DND-41 (cell line): Measurements from ENCODE around the gene CIITA.

Experiments
- ATAC-seq: fragments of 200-7000 bp; cut with Tn5 transposase; 3 replicates; pipeline ENCODE4 v1.9.1; 2021; ENCODE audit warnings: low read depth; ENCODE audit not compliant: insufficient read depth
- DNase-seq: peaks from one replicate; pipeline ENCODE4 v3.0.0-alpha.2; 2020
- H2AFZ ChIP-seq: 2 replicates; pipeline ENCODE4 v1.6.0; 2012; ENCODE audit warnings: low read depth, low read length
- H3K27ac ChIP-seq: 2 replicates; pipeline ENCODE4 v1.5.1; 2012; ENCODE audit warnings: low read length, inconsistent platforms
- H3K27me3 ChIP-seq: fragments of 200-600 bp; sonication (generic); 2 replicates; pipeline ENCODE4 v1.6.0; 2012; ENCODE audit warnings: low read length, mild to moderate bottlenecking, inconsistent platforms; ENCODE audit not compliant: insufficient read depth, poor library complexity
- H3K36me3 ChIP-seq: 2 replicates; pipeline ENCODE4 v1.5.1; 2012; ENCODE audit warnings: low read length, inconsistent platforms; ENCODE audit not compliant: insufficient read depth
- H3K4me1 ChIP-seq: 2 replicates; pipeline ENCODE4 v1.5.1; 2012; ENCODE audit warnings: mild to moderate bottlenecking, low read length; ENCODE audit not compliant: insufficient read depth
- H3K4me2 ChIP-seq: 2 replicates; pipeline ENCODE4 v1.6.0; 2012; ENCODE audit warnings: mild to moderate bottlenecking, moderate library complexity, low read length, inconsistent platforms; ENCODE audit not compliant: insufficient read depth
- H3K4me3 ChIP-seq, 2 experiments: fragments of 200-600 bp in 1 of 2; shearing (Covaris generic) in 1 of 2; 2 replicates each; pipeline ENCODE4 v1.5.1; 2012 to 2016; ENCODE audit warnings: inconsistent platforms in 2 of 2, low read length in 2 of 2, mild to moderate bottlenecking in 2 of 2, low read depth in 1 of 2, moderate library complexity in 1 of 2
- H3K79me2 ChIP-seq: 2 replicates; pipeline ENCODE4 v1.6.0; 2012; ENCODE audit warnings: low read length, inconsistent platforms; ENCODE audit not compliant: insufficient read depth
- H3K9ac ChIP-seq: 2 replicates; pipeline ENCODE4 v1.6.0; 2012; ENCODE audit warnings: low read depth, mild to moderate bottlenecking, inconsistent platforms, low read length, moderate library complexity
- H3K9me3 ChIP-seq: 2 replicates; pipeline ENCODE4 v1.5.1; 2012; ENCODE audit warnings: low read length, moderate library complexity, mild to moderate bottlenecking, inconsistent platforms; ENCODE audit not compliant: insufficient read depth, severe bottlenecking
- H4K20me1 ChIP-seq: 2 replicates; pipeline ENCODE4 v1.6.0; 2012; ENCODE audit warnings: low read length; ENCODE audit not compliant: insufficient read depth
- EZH2 ChIP-seq: IDR thresholded peaks from 3 replicates; pipeline ENCODE4 v1.6.1; 2012; ENCODE audit warnings: borderline replicate concordance, low read depth, mild to moderate bottlenecking, moderate library complexity, low read length, inconsistent platforms; ENCODE audit not compliant: severe bottlenecking
- TF ChIP-seq, protein P1 (sequence below): IDR thresholded peaks from 2 replicates; pipeline ENCODE4 v1.5.1; 2012; ENCODE audit warnings: borderline replicate concordance, low read length, moderate library complexity, mild to moderate bottlenecking; ENCODE audit not compliant: poor library complexity, severe bottlenecking; ENCODE audit errors: extremely low read depth

The CIITA gene

DNA sequence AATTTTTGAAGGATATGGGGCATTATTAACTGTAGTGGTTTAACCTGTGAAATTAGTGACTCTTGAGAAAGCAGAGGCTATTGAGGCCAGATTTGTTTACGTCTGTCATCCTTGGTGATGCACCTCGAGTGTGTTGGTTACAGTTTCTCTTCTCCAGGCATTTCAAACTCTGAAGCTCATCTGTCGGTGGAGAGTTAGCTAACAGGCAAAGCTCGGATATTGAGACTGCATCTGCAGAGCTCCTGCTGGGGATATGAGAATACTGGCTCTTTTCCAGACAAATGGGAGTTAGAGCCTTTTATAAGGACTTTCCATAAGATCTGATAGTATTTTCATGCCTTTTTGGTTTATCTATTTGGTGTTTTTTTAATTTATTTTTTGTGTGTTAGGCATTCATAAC, 74.0 kb downstream of the CIITA start:
- no peak for DNase-seq

DNA sequence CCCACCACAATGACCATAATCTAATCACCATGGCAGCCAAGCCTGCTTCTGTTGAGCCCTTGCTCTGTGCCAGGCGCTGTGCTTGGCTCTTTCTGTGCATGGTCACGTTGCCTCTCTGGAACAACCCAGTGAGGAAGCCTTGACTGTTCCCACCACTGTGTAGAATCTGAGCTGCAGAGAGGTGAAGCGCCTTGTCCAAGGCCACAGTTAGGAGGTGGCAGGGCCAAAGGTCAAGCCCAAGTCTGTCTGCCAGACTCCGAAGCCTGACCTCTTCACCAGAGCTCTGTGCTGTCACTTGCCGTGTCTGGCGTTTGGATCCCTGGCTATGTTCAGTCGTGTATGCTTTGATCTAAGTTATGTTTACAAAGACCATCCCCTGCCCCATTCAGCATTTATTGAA, 77.9 kb downstream of the CIITA start:
- peaks cover 3% of the 10 kb centered on the region for H3K4me1 ChIP-seq
- H3K79me2 ChIP-seq = peaks cover 56% of the 10 kb centered on the region
- H3K27me3 ChIP-seq = no peaks in the 10 kb centered on the region
- no peak overlapping the region for H3K9ac ChIP-seq
- H3K36me3 ChIP-seq = peaks cover 24% of the 10 kb centered on the region
- DNase-seq (no peak), ATAC-seq (no peak)
- no peak overlapping the region for H3K27ac ChIP-seq
- no peak overlapping the region for H3K4me3 ChIP-seq
- peaks cover 42% of the 10 kb centered on the region for H4K20me1 ChIP-seq
- TF ChIP-seq EZH2 = no peak
- TF ChIP-seq, protein P1, sequence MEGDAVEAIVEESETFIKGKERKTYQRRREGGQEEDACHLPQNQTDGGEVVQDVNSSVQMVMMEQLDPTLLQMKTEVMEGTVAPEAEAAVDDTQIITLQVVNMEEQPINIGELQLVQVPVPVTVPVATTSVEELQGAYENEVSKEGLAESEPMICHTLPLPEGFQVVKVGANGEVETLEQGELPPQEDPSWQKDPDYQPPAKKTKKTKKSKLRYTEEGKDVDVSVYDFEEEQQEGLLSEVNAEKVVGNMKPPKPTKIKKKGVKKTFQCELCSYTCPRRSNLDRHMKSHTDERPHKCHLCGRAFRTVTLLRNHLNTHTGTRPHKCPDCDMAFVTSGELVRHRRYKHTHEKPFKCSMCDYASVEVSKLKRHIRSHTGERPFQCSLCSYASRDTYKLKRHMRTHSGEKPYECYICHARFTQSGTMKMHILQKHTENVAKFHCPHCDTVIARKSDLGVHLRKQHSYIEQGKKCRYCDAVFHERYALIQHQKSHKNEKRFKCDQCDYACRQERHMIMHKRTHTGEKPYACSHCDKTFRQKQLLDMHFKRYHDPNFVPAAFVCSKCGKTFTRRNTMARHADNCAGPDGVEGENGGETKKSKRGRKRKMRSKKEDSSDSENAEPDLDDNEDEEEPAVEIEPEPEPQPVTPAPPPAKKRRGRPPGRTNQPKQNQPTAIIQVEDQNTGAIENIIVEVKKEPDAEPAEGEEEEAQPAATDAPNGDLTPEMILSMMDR = no peak
- H3K9me3 ChIP-seq = no peaks in the 10 kb centered on the region
- no peak overlapping the region for H2AFZ ChIP-seq
- no peak overlapping the region for H3K4me2 ChIP-seq

More for the DNA sequence above, 74.0 kb downstream of the CIITA start:
- no peak overlapping the region for H3K4me2 ChIP-seq
- H2AFZ ChIP-seq = no peak overlapping the region
- H3K9me3 ChIP-seq = no peaks in the 10 kb centered on the region
- peaks cover 35% of the 10 kb centered on the region for H3K4me1 ChIP-seq
- no peaks in the 10 kb centered on the region for H3K27me3 ChIP-seq
- peaks cover 83% of the 10 kb centered on the region for H3K79me2 ChIP-seq
- H3K27ac ChIP-seq = no peak overlapping the region
- H3K36me3 ChIP-seq = no peaks in the 10 kb centered on the region
- TF ChIP-seq EZH2 = no peak
- TF ChIP-seq, protein P1 = no peak
- peaks cover 65% of the 10 kb centered on the region for H4K20me1 ChIP-seq
- H3K4me3 ChIP-seq = no peak overlapping the region
- no peak overlapping the region for H3K9ac ChIP-seq
- no peak for ATAC-seq

DNA sequence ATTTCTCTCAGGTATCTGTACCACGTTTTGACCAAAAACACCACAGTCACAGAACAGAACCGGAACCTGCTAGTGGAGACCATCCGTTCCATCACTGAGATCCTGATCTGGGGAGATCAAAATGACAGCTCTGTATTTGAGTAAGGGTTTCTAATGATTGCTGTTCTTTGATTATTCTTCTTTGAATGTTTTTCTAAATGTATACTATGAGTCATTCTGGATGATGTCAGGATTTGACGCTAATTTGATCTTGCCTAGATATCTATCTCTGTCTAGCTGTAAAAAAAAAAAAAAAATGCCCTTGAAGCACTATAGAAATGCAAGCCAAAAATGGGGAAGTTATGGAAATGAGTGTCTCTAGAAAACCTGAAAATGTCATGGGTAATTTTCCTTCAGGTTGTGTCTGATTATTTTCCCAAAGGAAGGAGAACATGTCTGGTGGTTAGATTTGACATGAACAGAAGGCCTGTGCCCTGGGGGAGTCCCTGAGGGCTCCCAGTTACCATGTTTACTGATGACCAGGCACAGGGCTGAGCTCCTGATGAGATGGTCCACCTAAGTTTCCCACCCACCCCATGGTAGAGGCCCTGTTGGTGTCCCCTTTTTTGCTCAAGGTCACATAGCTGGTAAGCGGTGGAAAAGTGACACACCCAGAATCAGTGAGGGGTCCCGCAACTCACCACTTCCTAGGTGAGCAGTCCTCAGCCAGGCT, 80.9 kb downstream of the CIITA start:
- DNase-seq (no peak), ATAC-seq (no peak)
- Histone ChIP-seq H3K36me3 (peaks cover 47% of the 10 kb centered on the region), H3K4me1 (no peaks in the 10 kb centered on the region), H3K9ac (no peak overlapping the region), H3K27ac (no peak overlapping the region), H3K4me3 (no peak overlapping the region), H2AFZ (no peak overlapping the region), H3K4me2 (no peak overlapping the region), H3K9me3 (no peaks in the 10 kb centered on the region), H4K20me1 (peaks cover 26% of the 10 kb centered on the region), H3K27me3 (no peaks in the 10 kb centered on the region), H3K79me2 (peaks cover 34% of the 10 kb centered on the region)
- TF ChIP-seq, protein P1 = no peak
- TF ChIP-seq EZH2 = no peak
